HG02623 (cell line): ENCODE data around the gene TM4SF1.
"Not testable (repeated sequence)": the region's sequence is repeated elsewhere in the genome, so short reads cannot be mapped to it uniquely, and the experiment has no call there.

Source experiments
- ATAC-seq: cut with Tn5 transposase; IDR thresholded peaks from one replicate; pipeline ENCODE4 v1.9.1; 2021; ENCODE audit warnings: moderate library complexity; ENCODE audit not compliant: unreplicated experiment

TM4SF1 gene

GRCh38 chr3:149352556-149352955, 24.9 kb downstream of the TM4SF1 start:
- peak; percentile 81 for ATAC-seq

GRCh38 chr3:149343951-149344350, 33.5 kb downstream of the TM4SF1 start:
- ATAC-seq: no peak

GRCh38 chr3:149342413-149343380, 34.8 kb downstream of the TM4SF1 start:
- ATAC-seq: no peak

- ATAC-seq: no peak
Observed at GRCh38 chr3:149340310-149340933, 37.0 kb downstream of the TM4SF1 start.

- ATAC-seq: no peak
Observed at GRCh38 chr3:149339931-149340309, 37.5 kb downstream of the TM4SF1 start.

- not testable (repeated sequence) for ATAC-seq
Observed at GRCh38 chr3:149337486-149337885, 40.0 kb downstream of the TM4SF1 start.

GRCh38 chr3:149336925-149337324, 40.5 kb downstream of the TM4SF1 start:
- ATAC-seq: no peak

GRCh38 chr3:149333176-149333859, 44.1 kb downstream of the TM4SF1 start, which contains the start of gene TM4SF18:
Gene TM4SF18 (minus strand): TSS chr3:149333636. CDS start chr3:149333382, 254 bp downstream.
- no peak for ATAC-seq

- ATAC-seq: no peak
Observed at GRCh38 chr3:149332771-149333170, 44.7 kb downstream of the TM4SF1 start.

- ATAC-seq: no peak
Observed at GRCh38 chr3:149332227-149332765, 45.2 kb downstream of the TM4SF1 start.

- no peak for ATAC-seq
Observed at GRCh38 chr3:149331396-149331795, 46.1 kb downstream of the TM4SF1 start.

- no peak for ATAC-seq
Observed at GRCh38 chr3:149330609-149331331, 46.7 kb downstream of the TM4SF1 start.

- no peak for ATAC-seq
Observed at GRCh38 chr3:149327156-149327555, 50.3 kb downstream of the TM4SF1 start.

- ATAC-seq: no peak
Observed at GRCh38 chr3:149325581-149325980, 51.9 kb downstream of the TM4SF1 start.

GRCh38 chr3:149324332-149324731, 53.1 kb downstream of the TM4SF1 start:
- ATAC-seq: no peak

GRCh38 chr3:149321640-149322039, 55.8 kb downstream of the TM4SF1 start:
- no peak for ATAC-seq

GRCh38 chr3:149321136-149321535, 56.3 kb downstream of the TM4SF1 start:
- no peak for ATAC-seq

- ATAC-seq: no peak
Observed at GRCh38 chr3:149319750-149320149, 57.7 kb downstream of the TM4SF1 start.
